ENCODE results near the gene SLC5A5.
A peak's percentile ranks its signal among the peaks of the same experiment; 100 is the strongest.
"Not testable (repeated sequence)": the region's sequence is repeated elsewhere in the genome, so short reads cannot be mapped to it uniquely, and the experiment has no call there.

SLC5A5 gene

GRCh38 chr19:17872251-17873001 lies 681 bp downstream of the SLC5A5 start:
- no peak for DNase-seq

GRCh38 chr19:17873786-17874757 lies 2.3 kb downstream of the SLC5A5 start:
- DNase-seq: peak; percentile 22

- no peak for DNase-seq
These were observed 3.0 kb downstream of the SLC5A5 start for GRCh38 chr19:17874758-17875135.

GRCh38 chr19:17877696-17878095 lies 6.0 kb downstream of the SLC5A5 start:
- no peak for DNase-seq

GRCh38 chr19:17879466-17879865 lies 7.7 kb downstream of the SLC5A5 start:
- no peak for DNase-seq

GRCh38 chr19:17881701-17882100 lies 10.0 kb downstream of the SLC5A5 start:
- no peak for DNase-seq

GRCh38 chr19:17883627-17884410 lies 12.1 kb downstream of the SLC5A5 start:
- no peak for DNase-seq

GRCh38 chr19:17886515-17886914 lies 14.8 kb downstream of the SLC5A5 start:
- DNase-seq: no peak

GRCh38 chr19:17887221-17887620 lies 15.5 kb downstream of the SLC5A5 start:
- DNase-seq: not testable (repeated sequence)

GRCh38 chr19:17888260-17888659 lies 16.5 kb downstream of the SLC5A5 start:
- no peak for DNase-seq

GRCh38 chr19:17889609-17890214 lies 18.0 kb downstream of the SLC5A5 start:
- DNase-seq: peak; percentile 46

- no peak for DNase-seq
These were observed 22.0 kb downstream of the SLC5A5 start for GRCh38 chr19:17893766-17894165.

- DNase-seq: peak; percentile 45
These were observed 31.0 kb downstream of the SLC5A5 start for GRCh38 chr19:17902701-17903100.

GRCh38 chr19:17908244-17908643 lies 36.5 kb downstream of the SLC5A5 start:
- DNase-seq: no peak

GRCh38 chr19:17909003-17909732 lies 37.4 kb downstream of the SLC5A5 start:
- DNase-seq: no peak

GRCh38 chr19:17910791-17911360 lies 39.1 kb downstream of the SLC5A5 start:
- no peak for DNase-seq

GRCh38 chr19:17915940-17916593 lies 44.3 kb downstream of the SLC5A5 start:
- DNase-seq: no peak

GRCh38 chr19:17918151-17918550 lies 46.4 kb downstream of the SLC5A5 start:
- DNase-seq: not testable (repeated sequence)

- not testable (repeated sequence) for DNase-seq
These were observed 47.4 kb downstream of the SLC5A5 start for GRCh38 chr19:17919122-17919521.

GRCh38 chr19:17920527-17920926 lies 48.8 kb downstream of the SLC5A5 start:
- DNase-seq: no peak

- no peak for DNase-seq
These were observed 50.4 kb downstream of the SLC5A5 start for GRCh38 chr19:17922138-17922537.
